Effector memory CD4-positive, alpha-beta T cell (primary cell): ENCODE results near the gene CDC73.
"Not testable (repeated sequence)": the region's sequence is repeated elsewhere in the genome, so short reads cannot be mapped to it uniquely, and the experiment has no call there.

ENCODE experiments used
- DNase-seq, 3 donors: peaks; one replicate each; pipeline ENCODE4 v3.0.0-alpha.2; 2020
- H3K27ac ChIP-seq: 2 replicates; pipeline ENCODE4 v1.7.0; 2013; ENCODE audit warnings: mild to moderate bottlenecking, low read length, moderate library complexity; ENCODE audit not compliant: insufficient read depth, poor library complexity, severe bottlenecking
- H3K27me3 ChIP-seq: replicated peaks from 2 replicates; pipeline ENCODE4 v1.7.0; 2013; ENCODE audit warnings: mild to moderate bottlenecking, low read length; ENCODE audit not compliant: insufficient read depth, control insufficient read depth, poor library complexity, severe bottlenecking
- H3K36me3 ChIP-seq: 2 replicates; pipeline ENCODE4 v1.7.0; 2013; ENCODE audit warnings: mild to moderate bottlenecking, low read length, moderate library complexity; ENCODE audit not compliant: control insufficient read depth, insufficient read depth
- H3K4me1 ChIP-seq: 2 replicates; pipeline ENCODE4 v1.7.0; 2013; ENCODE audit warnings: low read length, mild to moderate bottlenecking; ENCODE audit not compliant: control insufficient read depth, insufficient read depth, poor library complexity, severe bottlenecking
- H3K4me3 ChIP-seq: 2 replicates; pipeline ENCODE4 v1.7.0; 2013; ENCODE audit warnings: low read length, low read depth, mild to moderate bottlenecking; ENCODE audit not compliant: insufficient read depth, poor library complexity, severe bottlenecking
- H3K9me3 ChIP-seq: 2 replicates; pipeline ENCODE4 v1.7.0; 2013; ENCODE audit warnings: mild to moderate bottlenecking, low read length, moderate library complexity; ENCODE audit not compliant: control insufficient read depth

CDC73 gene

GRCh38 chr1:193187114-193187513 lies 65.3 kb downstream of the CDC73 start:
- Histone ChIP-seq H3K4me1 (peaks cover 3% of the 10 kb centered on the region), H3K27ac (peak overlapping the region; percentile 11), H3K27me3 (no peaks in the 10 kb centered on the region), H3K36me3 (no peaks in the 10 kb centered on the region), H3K9me3 (no peaks in the 10 kb centered on the region), H3K4me3 (no peak overlapping the region)
- no peak for DNase-seq

DNA sequence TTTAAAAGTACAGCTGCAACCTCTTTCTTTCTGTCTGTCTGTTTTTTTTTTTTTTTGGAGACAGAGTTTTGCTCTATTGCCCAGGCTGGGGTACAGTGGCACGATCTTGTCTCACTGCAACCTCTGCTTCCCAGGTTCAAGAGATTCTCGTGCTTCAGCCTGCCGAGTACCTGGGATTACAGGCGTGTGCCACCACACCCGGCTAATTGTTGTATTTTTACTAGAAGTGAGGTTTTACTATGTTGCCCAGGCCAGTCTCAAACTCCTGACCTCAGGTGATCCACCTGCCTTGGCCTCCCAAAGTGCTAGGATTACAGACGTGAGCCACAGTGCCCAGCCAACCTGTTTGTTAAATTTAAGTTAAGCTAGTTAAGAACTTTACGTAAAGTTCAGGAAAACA lies 67.1 kb downstream of the CDC73 start:
- not testable (repeated sequence) for H3K36me3 ChIP-seq, DNase-seq, H3K4me1 ChIP-seq, H3K27me3 ChIP-seq, H3K27ac ChIP-seq, H3K4me3 ChIP-seq, H3K9me3 ChIP-seq

GRCh38 chr1:193189442-193190095 lies 67.7 kb downstream of the CDC73 start:
- H3K36me3 ChIP-seq, result peaks cover 3% of the 10 kb centered on the region
- no peak overlapping the region for H3K4me3 ChIP-seq
- peaks cover 3% of the 10 kb centered on the region for H3K4me1 ChIP-seq

DNA sequence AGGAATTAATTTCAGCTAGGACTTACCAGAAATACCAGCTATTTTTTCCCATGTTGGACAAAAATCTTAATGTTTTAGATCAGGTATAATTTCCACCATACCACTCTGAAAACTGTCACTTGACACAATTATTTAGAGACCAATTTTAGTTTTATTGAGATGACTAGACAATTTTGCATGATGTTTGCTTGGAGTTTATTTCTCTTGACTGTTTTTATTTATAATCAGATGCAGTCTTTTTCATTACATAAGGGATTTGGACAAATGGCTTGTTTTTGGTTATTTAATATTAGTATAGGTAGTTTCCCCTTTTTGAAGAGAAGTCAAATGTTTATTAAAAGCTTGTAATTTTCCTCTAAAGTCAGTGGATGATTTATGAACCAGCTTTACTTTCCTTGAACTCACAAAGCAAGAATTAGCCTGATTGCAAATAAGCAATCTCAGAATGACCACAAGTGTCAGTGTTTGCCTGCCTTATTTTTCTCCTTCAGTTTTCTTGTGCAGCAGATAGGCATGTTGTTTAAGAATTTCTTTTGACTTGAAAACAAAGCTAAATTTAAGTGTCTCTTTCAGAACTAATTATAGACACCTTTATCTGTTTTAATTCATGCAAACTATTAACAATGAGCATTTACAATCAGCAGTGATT lies 68.4 kb downstream of the CDC73 start:
- Histone ChIP-seq H3K27ac (no peak overlapping the region), H3K4me3 (no peak overlapping the region)
- no peak for DNase-seq

More at GRCh38 chr1:193189442-193190095, 67.7 kb downstream of the CDC73 start:
- no peak for DNase-seq
- H3K9me3 ChIP-seq, result no peaks in the 10 kb centered on the region
- H3K27ac ChIP-seq, result no peak overlapping the region
- H3K27me3 ChIP-seq, result no peaks in the 10 kb centered on the region

DNA sequence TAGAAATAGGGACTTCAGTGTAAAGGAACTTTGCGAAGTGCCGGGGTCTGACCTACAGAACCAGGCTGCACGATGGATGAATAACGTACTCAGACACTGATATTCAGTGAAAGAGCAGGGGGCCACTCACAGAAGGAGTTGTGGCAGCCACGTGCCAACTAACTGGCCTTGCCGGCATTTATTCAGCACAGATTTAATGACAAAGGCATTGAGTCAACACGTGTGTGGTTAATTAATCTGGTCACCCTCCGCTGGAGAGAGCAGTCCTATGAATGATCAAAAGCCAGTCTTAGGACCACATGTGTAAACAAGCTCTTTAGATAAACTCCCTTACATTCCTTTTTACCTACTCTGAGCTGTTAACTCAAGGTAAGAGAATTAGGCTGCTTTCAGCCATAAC lies 70.8 kb downstream of the CDC73 start:
- H3K27me3 ChIP-seq, result no peaks in the 10 kb centered on the region
- peaks cover 3% of the 10 kb centered on the region for H3K4me1 ChIP-seq
- H3K27ac ChIP-seq, result no peak overlapping the region
- DNase-seq, result no peak
- H3K4me3 ChIP-seq, result no peak overlapping the region
- H3K9me3 ChIP-seq, result no peaks in the 10 kb centered on the region
- H3K36me3 ChIP-seq, result peaks cover 3% of the 10 kb centered on the region

More for the DNA sequence above, 68.4 kb downstream of the CDC73 start:
- peaks cover 3% of the 10 kb centered on the region for H3K4me1 ChIP-seq
- no peaks in the 10 kb centered on the region for H3K27me3 ChIP-seq
- H3K36me3 ChIP-seq, result peaks cover 3% of the 10 kb centered on the region
- H3K9me3 ChIP-seq, result no peaks in the 10 kb centered on the region

DNA sequence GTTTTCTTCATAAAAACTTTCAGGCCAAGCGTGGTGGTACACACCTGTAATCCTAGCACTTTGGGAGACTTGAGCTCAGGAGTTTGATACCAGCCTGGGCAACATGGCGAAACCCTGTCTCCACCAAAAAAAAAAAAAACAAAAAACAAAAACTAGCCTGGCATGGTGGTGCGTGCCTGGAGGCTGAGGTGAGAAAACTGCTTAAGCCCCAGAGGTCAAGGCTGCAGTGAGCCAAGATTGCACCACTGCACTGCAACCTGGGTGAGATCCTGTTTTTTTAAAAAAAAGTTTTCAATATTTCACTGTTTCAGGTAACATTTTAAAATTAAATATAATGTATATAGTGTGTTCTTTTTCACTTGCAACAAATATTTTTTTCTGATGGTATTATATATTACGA lies 78.1 kb downstream of the CDC73 start:
- H3K4me1 ChIP-seq, result no peaks in the 10 kb centered on the region
- H3K27ac ChIP-seq, result no peak overlapping the region
- no peak overlapping the region for H3K4me3 ChIP-seq
- no peaks in the 10 kb centered on the region for H3K36me3 ChIP-seq
- H3K9me3 ChIP-seq, result no peaks in the 10 kb centered on the region
- no peaks in the 10 kb centered on the region for H3K27me3 ChIP-seq
- DNase-seq, result no peak

GRCh38 chr1:193201021-193201420 lies 79.2 kb downstream of the CDC73 start:
- Histone ChIP-seq H3K36me3 (no peaks in the 10 kb centered on the region), H3K9me3 (no peaks in the 10 kb centered on the region), H3K4me1 (no peaks in the 10 kb centered on the region), H3K27ac (no peak overlapping the region), H3K27me3 (no peaks in the 10 kb centered on the region), H3K4me3 (no peak overlapping the region)
- no peak for DNase-seq

GRCh38 chr1:193210996-193211395 lies 89.2 kb downstream of the CDC73 start:
- H3K36me3 ChIP-seq, result peaks cover 21% of the 10 kb centered on the region
- H3K4me3 ChIP-seq, result no peak overlapping the region
- DNase-seq, result no peak
- H3K9me3 ChIP-seq, result no peaks in the 10 kb centered on the region
- H3K4me1 ChIP-seq, result no peaks in the 10 kb centered on the region
- no peak overlapping the region for H3K27ac ChIP-seq
- no peaks in the 10 kb centered on the region for H3K27me3 ChIP-seq

DNA sequence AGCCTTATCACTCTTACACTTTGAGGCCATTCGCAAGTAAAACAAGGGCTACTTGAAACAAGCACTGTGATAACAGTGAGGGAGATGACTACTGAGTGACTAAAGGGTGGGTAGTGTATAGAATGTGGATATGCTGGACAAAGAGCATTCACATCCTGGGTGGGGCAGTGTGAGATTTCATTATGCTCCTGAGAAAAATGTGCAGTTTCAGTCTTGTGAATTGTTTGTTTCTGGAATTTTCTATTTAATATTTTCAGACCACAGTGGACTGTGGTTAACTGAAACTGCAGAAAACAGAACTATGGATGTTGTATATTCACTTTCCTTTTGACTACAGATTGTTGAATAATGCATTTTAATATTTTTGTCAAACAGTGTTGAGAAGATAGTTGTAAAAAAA lies 89.7 kb downstream of the CDC73 start:
- DNase-seq, result no peak
- no peak overlapping the region for H3K27ac ChIP-seq
- H3K36me3 ChIP-seq, result peaks cover 15% of the 10 kb centered on the region
- H3K9me3 ChIP-seq, result no peaks in the 10 kb centered on the region
- no peak overlapping the region for H3K4me3 ChIP-seq
- no peaks in the 10 kb centered on the region for H3K27me3 ChIP-seq
- no peaks in the 10 kb centered on the region for H3K4me1 ChIP-seq

DNA sequence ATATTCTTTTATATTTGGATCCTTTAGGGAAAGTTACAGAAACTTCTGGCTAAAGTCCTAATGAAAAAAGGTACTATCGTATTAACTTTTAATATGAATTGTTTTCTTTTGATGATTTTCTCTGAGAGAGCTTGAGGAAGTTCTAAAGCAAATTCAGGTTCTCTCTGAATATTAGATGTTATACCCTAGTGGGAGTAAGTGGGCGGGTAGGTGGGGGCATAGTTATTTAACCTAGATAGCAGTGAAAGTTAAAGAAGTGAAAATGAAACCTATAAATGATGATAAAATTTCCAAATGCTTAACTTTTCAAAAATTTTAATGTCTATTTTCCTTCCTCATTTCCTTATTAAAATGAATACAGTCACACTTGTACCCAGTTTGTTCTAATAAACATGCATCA lies 90.8 kb downstream of the CDC73 start:
- Histone ChIP-seq H3K9me3 (no peaks in the 10 kb centered on the region), H3K4me3 (no peak overlapping the region), H3K27me3 (no peaks in the 10 kb centered on the region), H3K27ac (no peak overlapping the region), H3K4me1 (no peaks in the 10 kb centered on the region), H3K36me3 (peaks cover 11% of the 10 kb centered on the region)
- no peak for DNase-seq
